ENCODE results near the gene TMPRSS13.

The TMPRSS13 gene

DNA sequence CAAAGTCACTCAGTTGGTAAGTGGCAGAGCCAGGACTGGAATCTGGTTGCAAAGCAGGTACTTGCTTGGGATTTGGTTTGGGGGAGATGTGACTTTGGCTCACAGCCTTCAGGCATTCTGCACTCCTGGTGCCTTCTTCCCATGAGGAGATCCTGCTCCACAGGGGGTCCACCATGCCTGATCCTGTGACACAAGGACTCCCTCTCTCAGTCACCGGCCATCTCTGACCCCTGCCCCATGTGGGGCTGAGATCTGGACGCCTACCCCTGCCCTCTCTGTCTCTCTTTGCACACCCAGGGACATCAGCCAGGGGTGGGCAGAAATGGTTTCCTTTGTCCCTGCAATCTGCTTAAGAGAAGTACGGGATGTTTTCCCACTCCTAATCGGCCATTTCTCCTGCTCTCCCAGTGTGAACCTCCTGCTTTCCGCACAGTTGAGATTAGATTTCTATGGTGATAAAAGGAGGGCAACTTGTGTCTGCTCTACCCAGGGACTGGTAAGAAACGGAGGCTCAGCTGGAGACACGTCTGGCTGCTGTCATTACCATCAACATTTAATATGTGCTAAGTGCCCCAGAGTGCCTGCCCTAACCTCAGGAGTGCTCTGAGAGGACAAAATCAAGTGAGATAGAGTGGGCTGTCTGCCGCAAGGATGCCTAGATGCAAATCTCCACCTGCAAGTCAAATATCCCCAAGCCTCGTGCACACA, 41.6 kb downstream of the TMPRSS13 start:
- peak; percentile 100 for DNase-seq

DNA sequence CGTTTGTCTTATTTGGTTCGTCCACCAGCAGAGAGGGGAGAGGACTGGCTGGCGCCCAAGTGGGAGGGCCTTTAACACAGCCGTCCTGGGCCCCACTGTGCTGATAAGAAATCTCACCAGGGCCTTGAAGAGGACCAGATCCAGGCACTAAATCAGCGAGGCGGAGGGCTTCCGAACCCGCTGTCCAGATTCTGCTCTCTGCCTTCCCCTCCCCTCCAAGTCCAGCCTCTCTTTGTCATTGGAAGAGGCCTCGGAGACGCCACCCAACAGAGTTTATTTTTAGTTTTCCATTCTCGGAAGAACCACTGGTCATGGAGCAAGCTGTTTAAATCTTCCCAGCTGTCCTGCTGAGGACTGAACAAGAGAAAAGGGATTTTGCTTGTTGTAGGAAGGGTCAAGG, 43.4 kb downstream of the TMPRSS13 start:
- no peak for DNase-seq

DNA sequence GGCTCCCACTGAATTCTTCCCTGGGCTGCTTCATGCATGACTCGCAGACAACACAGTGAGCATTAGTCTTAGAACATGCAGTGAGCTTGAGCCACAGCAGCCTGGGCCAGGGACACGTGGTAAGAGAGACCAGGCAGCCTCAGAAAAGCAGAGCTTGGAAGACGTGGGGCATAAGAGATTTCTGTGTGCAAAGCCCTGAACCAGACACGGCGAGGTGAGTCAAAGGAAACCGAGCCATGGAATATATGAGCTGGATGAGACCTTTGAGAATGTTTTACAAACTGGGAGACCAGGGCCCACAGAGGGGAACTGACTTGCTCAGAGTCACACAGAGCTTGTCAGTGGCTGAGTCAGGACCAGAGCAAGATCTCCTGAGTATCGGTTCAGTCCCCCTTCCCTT, 44.2 kb downstream of the TMPRSS13 start:
- no peak for DNase-seq

DNA sequence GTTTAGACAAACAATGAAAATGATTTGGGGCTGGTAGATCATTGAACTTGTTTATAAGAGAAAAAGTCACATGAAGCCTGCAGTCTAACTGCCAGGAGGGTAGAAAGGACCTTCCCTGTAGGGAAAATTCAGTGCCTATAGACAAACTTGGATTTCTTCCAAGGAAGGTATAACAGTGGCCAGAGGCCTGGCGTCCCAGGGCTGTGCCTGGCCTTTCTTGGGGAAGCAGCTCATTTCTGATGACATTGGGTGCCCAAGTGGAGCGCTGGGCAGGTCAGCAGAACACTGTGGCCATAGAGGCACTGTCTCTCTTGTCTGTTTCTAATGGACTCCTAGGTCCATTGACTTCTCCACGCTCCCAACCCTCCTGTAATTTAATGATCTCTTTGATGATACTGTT, 46.1 kb downstream of the TMPRSS13 start:
- no peak for DNase-seq

DNA sequence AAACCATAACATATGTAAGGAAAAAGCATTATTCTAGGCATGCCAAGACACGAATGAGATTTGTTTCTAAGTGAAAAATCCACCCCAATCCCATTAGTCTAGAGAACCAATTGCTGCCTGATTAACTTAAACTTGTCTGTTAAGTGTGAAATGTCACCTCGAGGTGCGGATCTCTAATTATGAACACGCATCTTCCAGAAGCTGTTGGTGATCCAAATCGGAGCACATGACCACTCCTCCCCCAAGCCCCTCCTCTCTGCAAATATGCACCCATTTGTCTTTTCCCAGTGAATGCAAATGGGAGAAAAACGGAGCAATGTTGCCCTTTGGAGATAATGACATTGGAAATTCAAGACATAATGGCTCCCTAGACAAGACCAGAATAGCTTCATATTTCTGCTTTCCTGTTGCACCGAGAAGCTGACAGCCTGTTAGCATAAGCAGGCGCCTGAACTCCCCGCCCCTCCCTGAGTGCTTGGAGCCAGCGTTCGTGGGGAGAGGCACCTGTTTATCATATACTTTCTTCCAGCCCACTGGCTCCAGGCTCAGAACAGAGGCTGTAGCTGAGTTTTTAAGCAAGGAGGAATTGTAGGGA, 46.8 kb downstream of the TMPRSS13 start:
- peak; percentile 78 for DNase-seq

DNA sequence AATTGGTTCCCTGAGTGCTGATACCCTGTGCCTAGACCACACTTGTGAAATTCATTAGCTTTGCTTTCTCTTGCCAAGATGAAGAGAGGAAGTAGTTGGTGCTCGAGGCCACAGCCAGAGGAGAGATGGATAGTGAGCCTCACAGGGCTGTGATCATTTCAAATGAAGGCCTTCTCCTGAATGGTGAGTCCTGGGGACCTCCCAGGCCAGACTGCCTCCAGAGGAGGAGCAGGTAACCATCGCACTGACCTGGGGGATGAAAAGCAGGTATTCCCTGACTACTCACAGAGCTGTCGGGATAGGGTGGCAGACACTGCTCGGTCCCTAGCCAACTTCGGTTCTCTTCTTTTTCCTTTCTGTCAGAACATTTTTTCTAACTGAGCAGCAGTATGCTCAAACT, 48.0 kb downstream of the TMPRSS13 start:
- no peak for DNase-seq

DNA sequence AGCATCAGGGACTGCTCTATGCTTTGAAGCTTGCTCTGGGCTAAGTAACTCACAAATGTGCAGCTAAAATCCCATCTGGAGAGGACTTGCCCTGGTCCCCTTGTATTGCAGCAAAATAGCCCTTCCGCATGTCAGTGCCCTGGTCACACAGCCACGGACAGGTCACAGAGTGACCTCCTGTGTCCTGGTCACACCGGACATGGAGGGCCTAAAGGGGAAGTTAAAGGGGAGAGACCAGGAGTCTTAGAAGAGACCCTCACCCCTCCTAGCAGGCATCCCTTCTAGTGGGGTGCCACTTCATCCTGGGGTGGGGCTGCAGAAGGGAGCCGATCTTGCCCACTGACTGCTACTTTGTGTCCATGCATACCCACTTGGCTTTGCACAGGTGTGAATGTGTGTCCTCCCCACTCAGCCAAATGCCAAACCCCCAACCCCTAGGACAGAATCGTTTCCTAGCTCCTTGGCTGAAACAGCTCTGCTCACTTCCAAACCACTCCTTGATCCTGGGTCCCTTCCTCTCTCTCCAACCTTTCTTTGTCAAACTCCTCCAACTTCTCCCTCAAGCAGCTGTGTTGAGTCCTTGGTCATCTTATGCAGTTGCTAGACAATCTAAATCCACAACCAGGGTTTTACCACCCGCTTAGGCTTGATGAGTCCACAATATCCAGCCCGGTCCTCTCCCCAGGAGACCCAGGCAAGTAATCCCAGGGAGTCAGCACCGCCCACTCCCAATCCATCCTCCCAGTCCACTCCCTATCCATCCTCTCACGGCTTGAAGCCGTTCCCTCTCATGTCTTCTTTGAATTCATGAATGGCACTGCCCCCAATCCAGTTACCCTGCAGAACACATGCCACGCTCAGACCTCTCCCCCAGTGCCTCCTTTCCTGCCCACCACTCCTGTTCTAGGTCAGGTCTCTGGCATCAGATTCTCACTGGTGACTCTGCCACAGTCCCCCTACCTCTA, 49.4 kb downstream of the TMPRSS13 start:
- no peak for DNase-seq

DNA sequence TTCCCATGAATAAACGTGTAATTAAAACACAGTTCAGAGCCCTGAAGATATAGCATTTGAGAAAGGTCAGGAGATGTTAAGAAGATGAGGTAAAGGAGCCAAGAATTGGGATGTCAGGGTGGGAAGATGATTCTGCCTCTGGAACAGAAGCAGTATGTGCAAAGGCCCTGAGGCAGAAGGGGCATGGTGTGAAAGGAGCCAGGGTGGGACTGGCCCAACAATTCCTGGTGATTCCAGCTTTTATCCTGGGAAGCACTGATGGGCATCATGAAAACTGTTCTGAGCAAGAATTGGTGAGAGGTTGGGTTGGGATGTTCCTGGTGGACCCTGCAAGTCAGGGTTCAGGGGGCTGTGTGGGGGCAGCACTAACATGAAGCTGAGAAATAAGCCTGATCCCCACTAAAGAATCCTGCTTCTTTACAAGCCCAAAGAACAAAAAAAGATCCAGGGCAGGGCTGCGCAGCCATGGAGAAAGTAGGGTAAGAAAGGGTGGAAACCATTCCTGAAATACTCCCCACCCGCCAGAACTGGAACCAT, 50.2 kb downstream of the TMPRSS13 start:
- DNase-seq, result no peak

DNA sequence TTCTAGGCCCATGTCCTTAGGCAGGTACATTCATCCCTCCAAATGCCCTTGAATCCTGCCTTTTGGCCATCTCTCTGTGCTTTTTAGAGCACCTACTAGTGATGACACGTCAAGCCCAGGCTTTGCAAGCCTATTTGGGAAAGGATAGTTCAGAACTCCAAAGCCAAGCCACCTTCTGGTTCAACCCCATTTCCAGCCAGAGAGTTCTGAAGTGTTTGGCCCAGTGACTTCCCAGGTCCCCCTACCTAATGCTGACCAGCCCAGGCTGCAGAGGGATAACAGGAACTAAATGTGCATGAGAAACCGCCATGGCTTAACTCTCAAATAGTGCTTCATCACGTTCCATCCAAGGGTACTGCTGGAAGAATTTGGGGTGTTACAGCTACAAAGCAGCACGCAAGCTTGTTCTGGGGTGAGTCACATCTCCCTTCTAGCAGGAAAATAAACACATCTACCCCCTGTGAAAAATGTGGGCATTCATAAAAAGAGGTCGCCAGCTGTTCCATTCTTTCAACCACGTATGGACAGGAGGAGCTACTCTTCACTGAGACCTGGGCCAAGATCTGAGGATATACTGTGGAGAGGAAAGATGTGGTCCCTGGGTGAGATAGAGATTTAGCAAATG, 50.8 kb downstream of the TMPRSS13 start:
- no peak for DNase-seq

DNA sequence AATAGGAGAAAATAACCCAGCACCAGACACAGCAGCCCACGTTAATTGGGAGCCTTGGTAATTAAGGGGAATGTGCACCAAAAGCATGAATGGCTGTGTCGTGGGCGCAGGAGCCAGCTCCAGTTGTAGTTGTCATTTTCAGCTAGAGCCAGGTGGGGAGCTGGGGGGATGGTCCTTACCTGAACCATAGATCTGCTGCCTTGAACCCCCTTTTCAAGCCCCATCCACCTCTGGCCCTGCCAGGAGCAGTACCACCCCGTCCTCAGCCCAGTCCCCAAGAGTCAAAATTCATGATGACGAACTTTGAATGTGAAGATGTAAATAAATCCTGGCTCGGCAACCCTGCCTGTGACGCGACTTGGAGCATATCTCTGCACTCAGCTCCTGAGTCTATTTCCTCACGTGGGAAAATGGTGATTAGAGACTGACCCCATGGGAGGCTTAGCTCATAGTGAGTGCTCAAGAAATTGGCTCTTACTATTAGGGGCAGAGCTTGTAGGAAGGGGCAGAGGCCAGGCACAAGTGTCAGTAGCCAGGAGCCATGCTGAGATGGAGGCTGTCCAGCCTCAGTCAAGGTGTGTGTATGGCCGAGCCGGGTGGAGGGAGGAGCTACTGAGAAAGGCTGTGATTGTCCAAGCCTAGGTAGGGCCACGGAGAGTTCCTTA, 52.0 kb downstream of the TMPRSS13 start:
- peak; percentile 50 for DNase-seq

DNA sequence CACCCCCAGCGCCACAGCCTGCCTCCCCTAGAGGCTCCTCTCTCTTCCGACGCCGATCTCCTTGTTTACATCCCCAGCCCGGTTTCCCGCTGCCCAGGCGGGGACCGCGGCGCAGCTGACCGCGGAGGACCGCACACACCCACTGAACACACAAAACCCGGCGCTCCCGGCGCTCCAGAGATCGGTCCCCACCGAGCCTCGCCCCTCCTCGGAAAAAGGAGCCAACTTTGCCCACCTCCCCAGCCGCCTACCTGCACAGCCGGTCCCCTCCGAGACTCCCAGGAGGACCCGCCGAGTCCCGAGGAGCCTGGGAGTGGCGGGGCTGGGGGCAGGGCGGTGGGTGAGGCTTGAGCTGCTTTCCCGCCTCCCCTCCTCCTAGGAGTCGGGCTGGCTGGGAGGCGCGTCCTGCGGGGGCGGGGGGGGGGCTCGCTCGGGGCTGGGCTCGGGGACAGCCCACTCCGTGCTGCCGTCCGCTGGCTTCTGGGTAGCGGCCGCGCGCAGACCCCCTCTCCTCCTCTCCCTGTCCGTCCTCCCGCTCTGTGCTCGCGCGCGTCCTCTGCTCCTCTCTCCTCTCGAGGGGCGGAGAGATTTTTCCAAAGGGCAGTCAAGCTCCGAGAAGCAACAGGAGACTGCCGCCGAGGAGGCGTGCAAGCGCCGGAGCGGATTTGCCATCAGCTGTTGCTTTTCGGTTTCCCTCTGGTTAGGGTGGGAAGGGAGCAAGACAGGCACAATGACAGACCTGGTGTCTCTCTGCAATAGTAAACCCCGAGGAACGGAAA, 52.7 kb downstream of the TMPRSS13 start, which contains the start of gene FXYD6:
Gene FXYD6, minus strand, starts transcription at position 318 of the 779 bp plus-strand sequence. CDS start 33,882 bp downstream, outside the sequence.
- peak; percentile 89 for DNase-seq

DNA sequence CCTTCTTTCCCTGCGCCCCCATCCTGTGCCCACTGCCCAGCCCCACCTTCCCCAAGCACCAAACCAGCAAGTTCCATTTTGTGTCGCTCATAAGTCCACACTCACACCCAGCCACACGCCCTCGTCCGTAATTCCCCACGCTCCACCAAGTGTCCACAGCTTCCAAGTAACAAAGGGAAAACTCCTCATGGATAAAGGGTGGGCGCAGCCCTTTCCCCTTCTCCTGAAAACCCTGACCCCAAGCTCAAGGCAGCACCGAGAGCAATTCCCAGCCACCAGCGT, 53.2 kb downstream of the TMPRSS13 start:
- no peak for DNase-seq

DNA sequence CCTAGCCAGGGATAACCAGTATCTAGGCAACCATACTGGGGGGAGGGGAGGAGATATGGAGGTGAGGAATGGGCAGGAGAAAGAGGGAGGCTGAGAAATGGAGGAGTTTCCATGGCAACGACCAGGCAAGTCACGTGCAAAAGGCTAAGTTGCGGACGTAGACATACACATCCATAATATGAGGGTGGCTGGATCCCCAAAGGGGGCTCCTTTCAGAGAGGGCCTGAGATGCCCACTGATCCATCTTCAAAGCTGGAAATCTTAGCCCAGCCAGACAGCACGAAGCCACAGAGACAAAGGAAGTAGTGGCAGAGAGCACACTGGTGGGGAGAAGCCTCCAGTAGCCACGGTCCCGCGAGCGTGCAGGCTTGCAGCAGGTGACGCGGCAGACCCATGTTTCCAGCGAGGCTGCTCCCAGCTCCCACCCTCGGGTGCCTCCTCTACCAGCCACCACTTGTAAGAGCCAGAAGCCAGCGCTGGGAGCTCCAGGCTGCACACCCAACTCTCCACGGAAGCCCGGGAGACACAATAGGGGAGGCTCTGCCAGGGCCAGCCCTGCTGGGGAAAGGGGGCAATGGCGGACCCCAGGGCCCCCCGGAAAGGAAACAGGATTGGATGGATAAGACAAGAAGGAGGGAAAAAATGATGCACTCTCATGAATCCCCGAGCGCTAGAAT, 53.7 kb downstream of the TMPRSS13 start:
- DNase-seq, result peak; percentile 92

DNA sequence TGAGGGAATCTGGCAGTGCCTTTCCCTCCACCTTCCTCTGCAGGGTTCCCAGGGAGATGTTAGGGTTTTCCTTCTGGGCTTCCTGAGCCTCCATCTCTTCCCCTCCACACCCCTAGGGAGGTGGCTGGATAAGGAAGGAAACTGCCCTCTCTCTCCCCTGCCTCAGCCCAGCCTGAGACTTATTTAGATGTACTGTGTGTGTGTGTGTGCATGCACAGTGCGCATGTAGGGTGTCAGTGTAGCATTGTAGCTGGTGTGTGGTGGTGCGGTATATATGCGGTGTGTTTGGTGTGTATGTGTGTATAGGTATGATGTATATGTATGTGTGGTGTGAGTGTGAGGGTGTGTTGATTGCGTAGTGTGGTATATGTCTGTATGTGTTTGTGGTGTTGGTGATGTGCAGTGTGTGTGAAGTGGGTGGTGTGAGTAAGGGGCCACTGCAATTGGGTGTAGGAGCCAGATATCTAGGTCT, 54.3 kb downstream of the TMPRSS13 start:
- peak; percentile 36 for DNase-seq

DNA sequence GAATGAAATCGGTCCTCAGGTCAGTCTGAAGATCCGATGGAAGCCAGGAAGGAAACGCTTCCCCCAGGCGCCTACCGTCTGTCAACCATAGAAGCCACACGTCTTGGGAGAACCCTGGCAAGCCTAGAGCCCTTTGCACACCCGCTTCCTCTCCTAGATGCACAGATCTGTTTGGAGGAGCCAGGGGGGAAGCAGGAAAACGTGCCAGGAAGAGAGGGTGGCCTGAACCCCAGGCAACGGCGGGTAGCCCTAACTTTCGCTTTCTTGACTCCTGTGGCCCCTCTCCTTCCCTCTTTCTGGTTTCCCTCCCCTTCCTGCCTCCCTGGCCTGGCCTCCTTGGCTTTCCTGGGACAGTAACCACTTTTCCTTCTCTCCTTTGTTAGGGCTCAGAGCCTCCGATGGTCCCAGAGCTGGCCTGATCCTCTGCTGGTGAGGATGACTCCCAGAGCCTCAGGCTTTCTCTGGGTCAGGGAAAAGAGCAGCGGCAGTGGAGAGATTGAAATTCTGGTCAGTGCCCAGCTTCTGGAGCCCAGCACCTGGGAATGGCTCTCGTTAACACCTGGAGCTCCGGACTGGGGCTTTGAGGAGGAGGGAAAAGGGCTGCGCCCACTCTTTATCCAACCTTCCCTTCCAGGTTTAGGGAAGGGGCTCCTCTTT, 54.8 kb downstream of the TMPRSS13 start:
- no peak for DNase-seq

DNA sequence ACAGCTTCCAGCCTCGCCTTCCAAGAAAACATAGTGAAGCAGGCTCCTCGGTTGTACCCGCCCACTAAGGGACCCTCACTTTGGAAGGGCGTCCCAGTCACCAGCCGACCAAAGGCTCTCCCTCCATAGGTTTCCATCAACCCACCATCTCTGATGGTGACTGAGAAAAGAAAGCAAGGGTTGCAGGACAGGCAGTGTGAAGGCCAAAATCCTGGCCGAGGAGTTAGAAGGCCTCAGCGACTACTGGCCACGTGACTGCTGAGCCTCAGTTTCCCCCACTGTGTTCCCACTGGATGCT, 55.4 kb downstream of the TMPRSS13 start:
- DNase-seq, result no peak

DNA sequence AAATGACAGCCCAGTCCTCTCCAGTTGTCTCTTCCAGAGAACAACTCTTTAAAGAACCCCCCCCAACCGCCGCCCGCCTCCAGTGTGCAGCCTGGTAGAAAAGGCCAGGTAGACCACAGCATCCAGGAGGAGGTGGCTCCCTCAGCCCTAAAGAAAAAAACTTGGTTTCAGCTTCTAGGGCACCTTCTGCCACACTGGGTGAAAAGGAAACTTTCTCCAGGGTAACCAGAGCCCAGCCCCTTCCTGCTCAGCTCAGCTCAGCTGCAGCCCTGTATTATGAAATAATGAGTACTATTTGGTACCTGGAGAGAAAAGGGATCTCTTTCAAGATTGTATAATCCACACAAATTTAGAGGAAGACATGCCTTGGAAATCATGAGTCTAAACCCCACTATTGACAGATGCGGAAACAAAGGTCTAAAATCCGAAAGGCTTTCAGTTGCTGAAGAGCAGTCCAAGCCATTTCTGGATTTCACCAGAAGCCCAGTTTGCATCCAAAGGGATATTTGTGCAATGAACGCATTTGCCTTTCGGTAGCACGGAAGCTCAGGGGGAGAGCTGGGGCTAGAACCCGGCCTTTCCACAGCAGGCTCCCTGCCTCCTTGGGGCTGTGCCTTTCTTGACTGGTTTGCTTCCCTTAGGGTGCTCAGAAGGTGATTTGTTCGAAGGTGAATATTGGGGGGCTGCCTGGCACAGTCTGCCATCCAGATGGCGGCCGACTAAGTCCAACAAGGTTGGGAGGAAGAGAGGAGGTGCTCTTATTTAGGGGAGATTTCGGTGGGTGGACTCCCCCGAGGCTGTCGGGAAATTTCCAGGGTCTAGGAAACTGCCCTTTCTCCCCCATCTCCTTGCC, 56.0 kb downstream of the TMPRSS13 start:
- DNase-seq, result no peak

DNA sequence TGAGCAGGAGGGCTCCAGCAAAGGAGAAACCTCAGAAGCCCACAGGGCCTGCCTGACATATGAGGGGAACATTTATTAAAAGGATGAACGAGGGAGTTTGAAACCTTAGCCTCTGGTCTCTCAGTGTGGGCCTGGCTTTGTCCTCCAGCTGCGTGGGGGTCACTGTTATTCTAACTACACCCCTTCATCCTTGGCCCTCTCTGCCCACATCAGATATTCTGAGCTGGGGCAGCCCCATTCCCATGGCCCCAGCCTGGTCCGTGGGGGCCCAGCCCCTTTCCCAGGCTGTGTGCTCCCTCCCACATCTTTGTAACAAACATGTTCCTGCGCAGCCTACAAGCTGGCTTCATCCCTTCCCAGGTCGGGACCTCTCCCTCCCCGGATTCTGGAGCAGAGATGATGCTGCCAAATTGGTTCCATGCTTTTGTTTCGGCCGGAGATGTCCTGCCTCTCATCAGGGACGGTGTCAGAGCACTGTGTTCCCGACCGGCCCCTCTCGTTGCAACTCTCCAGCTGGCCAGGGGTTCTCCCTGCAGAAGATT, 56.7 kb downstream of the TMPRSS13 start:
- DNase-seq, result no peak

DNA sequence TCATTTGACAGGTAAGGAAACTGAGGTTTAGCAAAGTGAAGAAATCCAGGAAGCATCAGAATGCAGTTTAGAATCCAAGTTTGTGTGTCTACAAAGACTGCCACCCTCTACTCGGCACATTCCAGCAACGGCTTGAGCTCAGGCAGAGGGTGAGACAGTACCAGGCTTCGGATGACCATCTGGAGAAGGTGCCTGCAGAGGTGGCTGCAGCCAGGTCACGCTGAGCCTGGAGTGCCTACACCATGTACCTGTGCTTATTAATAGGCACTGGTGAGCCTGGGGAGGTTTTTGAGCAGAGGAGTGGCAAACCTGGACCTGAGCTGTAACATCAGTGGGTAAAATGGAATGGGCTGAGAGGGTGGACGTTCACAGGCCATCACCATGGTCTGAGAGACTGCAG, 57.4 kb downstream of the TMPRSS13 start:
- DNase-seq, result no peak
